SU-DHL-6 (cell line): ENCODE results near the gene PDGFA.

Experiments
- H2AFZ ChIP-seq: fragments of 200-600 bp; sonication (generic); 2 replicates; pipeline ENCODE4 v1.6.1; 2014; ENCODE audit warnings: low read depth, mild to moderate bottlenecking, moderate library complexity, mixed read lengths, antibody characterized with exemption, low read length; ENCODE audit not compliant: severe bottlenecking
- H3F3A ChIP-seq: fragments of 200-600 bp; shearing (Covaris generic); 2 replicates; pipeline ENCODE4 v1.6.0; 2016; ENCODE audit warnings: antibody characterized with exemption, mild to moderate bottlenecking; ENCODE audit not compliant: insufficient read depth
- H3K27ac ChIP-seq: fragments of 200-600 bp; sonication (generic); 2 replicates; pipeline ENCODE4 v1.5.1; 2016; ENCODE audit warnings: low read depth, mild to moderate bottlenecking, low read length, moderate library complexity, mixed read lengths
- H3K27me3 ChIP-seq: fragments of 200-600 bp; sonication (generic), shearing (Covaris generic); 2 replicates; pipeline ENCODE4 v1.6.0; 2014; ENCODE audit warnings: mild to moderate bottlenecking, low read length
- H3K36me3 ChIP-seq: fragments of 200-600 bp; sonication (generic); 2 replicates; pipeline ENCODE4 v1.6.1; 2014; ENCODE audit warnings: mild to moderate bottlenecking, low read length, mixed read lengths
- H3K4me2 ChIP-seq: fragments of 300-600, 200-600 bp; shearing (Covaris generic), sonication (generic); 2 replicates; pipeline ENCODE4 v1.6.0; 2014; ENCODE audit warnings: low read length, low read depth, mild to moderate bottlenecking; ENCODE audit not compliant: poor library complexity, severe bottlenecking
- H3K4me3 ChIP-seq: fragments of 200-600 bp; sonication (generic); 2 replicates; pipeline ENCODE4 v1.5.1; 2014; ENCODE audit warnings: antibody characterized with exemption, low read length, mild to moderate bottlenecking, mixed read lengths; ENCODE audit not compliant: insufficient read depth, poor library complexity, severe bottlenecking
- H3K79me2 ChIP-seq: fragments of 200-600 bp; sonication (generic); 2 replicates; pipeline ENCODE4 v1.6.1; 2014; ENCODE audit warnings: mild to moderate bottlenecking, low read length, moderate library complexity; ENCODE audit not compliant: insufficient read depth
- H3K9ac ChIP-seq: fragments of 200-600 bp; sonication (generic); 2 replicates; pipeline ENCODE4 v1.7.0; 2014; ENCODE audit warnings: mild to moderate bottlenecking, low read length
- H3K9me2 ChIP-seq: fragments of 200-600 bp; sonication (generic); replicated peaks from 2 replicates; pipeline ENCODE4 v1.6.1; 2014; ENCODE audit warnings: low read length; ENCODE audit not compliant: insufficient read depth
- H3K9me3 ChIP-seq: fragments of 200-600 bp; sonication (generic); 2 replicates; pipeline ENCODE4 v1.6.1; 2014; ENCODE audit warnings: low read length, mixed read lengths; ENCODE audit not compliant: insufficient read depth
- H4K20me1 ChIP-seq: fragments of 200-600 bp; sonication (generic); 2 replicates; pipeline ENCODE4 v1.6.1; 2014; ENCODE audit warnings: low read depth, mild to moderate bottlenecking, antibody characterized with exemption, low read length, moderate library complexity, mixed read lengths
- CTCF ChIP-seq: fragments of 200-600 bp; sonication (generic); IDR thresholded peaks from one replicate; pipeline ENCODE4 v1.5.1; 2017; ENCODE audit warnings: antibody characterized with exemption, mild to moderate bottlenecking, low read length, moderate library complexity; ENCODE audit not compliant: insufficient read depth, poor library complexity, severe bottlenecking
- EZH2phosphoT487 ChIP-seq: fragments of 200-600 bp; sonication (generic), shearing (Covaris generic); conservative IDR thresholded peaks from 2 replicates; pipeline ENCODE4 v1.6.1; 2018; ENCODE audit warnings: mild to moderate bottlenecking, antibody characterized with exemption, low read length, moderate library complexity, mixed read lengths

PDGFA gene

GRCh38 chr7:473211-473734 is 46.4 kb downstream of the PDGFA start:
- Histone ChIP-seq H3K36me3 (no peaks in the 10 kb centered on the region), H4K20me1 (no peaks in the 10 kb centered on the region), H3K27ac (no peak overlapping the region), H3K9me3 (no peaks in the 10 kb centered on the region), H2AFZ (no peak overlapping the region), H3K9me2 (no peaks in the 10 kb centered on the region), H3K9ac (no peak overlapping the region), H3K4me3 (no peak overlapping the region), H3F3A (no peaks in the 10 kb centered on the region), H3K27me3 (no peaks in the 10 kb centered on the region), H3K79me2 (no peaks in the 10 kb centered on the region), H3K4me2 (no peak overlapping the region)
- no peak for TF ChIP-seq EZH2phosphoT487
- TF ChIP-seq CTCF, result no peak

- no peak overlapping the region for H2AFZ ChIP-seq
These were observed 47.0 kb downstream of the PDGFA start for GRCh38 chr7:472640-472957.

GRCh38 chr7:471866-472639 is 47.6 kb downstream of the PDGFA start:
- Histone ChIP-seq H3K4me2 (no peak overlapping the region), H3K79me2 (no peaks in the 10 kb centered on the region), H3F3A (no peaks in the 10 kb centered on the region), H3K9me3 (no peaks in the 10 kb centered on the region), H3K9me2 (no peaks in the 10 kb centered on the region), H3K4me3 (no peak overlapping the region), H3K36me3 (no peaks in the 10 kb centered on the region), H3K27ac (no peak overlapping the region), H4K20me1 (no peaks in the 10 kb centered on the region), H2AFZ (no peak overlapping the region), H3K9ac (no peak overlapping the region), H3K27me3 (no peaks in the 10 kb centered on the region)
- TF ChIP-seq CTCF, result no peak
- TF ChIP-seq EZH2phosphoT487, result no peak

More at GRCh38 chr7:472640-472957, 47.0 kb downstream of the PDGFA start:
- Histone ChIP-seq H3K9me2 (no peaks in the 10 kb centered on the region), H3K79me2 (no peaks in the 10 kb centered on the region), H3K9ac (no peak overlapping the region), H3F3A (no peaks in the 10 kb centered on the region), H3K4me3 (no peak overlapping the region), H3K27ac (no peak overlapping the region), H3K4me2 (no peak overlapping the region), H3K36me3 (no peaks in the 10 kb centered on the region), H4K20me1 (no peaks in the 10 kb centered on the region), H3K9me3 (no peaks in the 10 kb centered on the region), H3K27me3 (no peaks in the 10 kb centered on the region)
- TF ChIP-seq CTCF, result no peak
- TF ChIP-seq EZH2phosphoT487, result no peak
